Hematopoietic multipotent progenitor cell treated with erythropoietin and hydrocortisone succinate and interleukin-3 and kit ligand, for 6 days (in vitro differentiated cells): Measurements from ENCODE around the gene SULT1A3.
"Not testable (repeated sequence)": the region's sequence is repeated elsewhere in the genome, so short reads cannot be mapped to it uniquely, and the experiment has no call there.

Experiments
- DNase-seq: peaks from one replicate; pipeline ENCODE4 v3.0.0-alpha.2; 2015

The SULT1A3 gene

GRCh38 chr16:30199049-30199448 lies at the start of gene SULT1A3:
Gene SULT1A3 (plus strand): TSS chr16:30199255. CDS start chr16:30200729, 1,474 bp downstream.
- DNase-seq = not testable (repeated sequence)

GRCh38 chr16:30151091-30151490 lies 48.0 kb upstream of the SULT1A3 start:
- no peak for DNase-seq

- no peak for DNase-seq
Observed at GRCh38 chr16:30152517-30152916, 46.5 kb upstream of the SULT1A3 start.

GRCh38 chr16:30155188-30155587 lies 43.9 kb upstream of the SULT1A3 start:
- no peak for DNase-seq

- DNase-seq = no peak
Observed at GRCh38 chr16:30157214-30157613, 41.8 kb upstream of the SULT1A3 start.

GRCh38 chr16:30163538-30163937 lies 35.5 kb upstream of the SULT1A3 start:
- no peak for DNase-seq

GRCh38 chr16:30166202-30166902 lies 32.7 kb upstream of the SULT1A3 start:
- DNase-seq = peak; percentile 80

- DNase-seq = not testable (repeated sequence)
Observed at GRCh38 chr16:30168746-30169145, 30.3 kb upstream of the SULT1A3 start.

GRCh38 chr16:30169416-30169815 lies 29.6 kb upstream of the SULT1A3 start:
- not testable (repeated sequence) for DNase-seq

GRCh38 chr16:30170145-30170544 lies 28.9 kb upstream of the SULT1A3 start:
- DNase-seq = not testable (repeated sequence)

- DNase-seq = no peak
Observed at GRCh38 chr16:30173054-30173453, 26.0 kb upstream of the SULT1A3 start.

- DNase-seq = not testable (repeated sequence)
Observed at GRCh38 chr16:30176876-30177275, 22.2 kb upstream of the SULT1A3 start.

- DNase-seq = no peak
Observed at GRCh38 chr16:30179195-30179594, 19.9 kb upstream of the SULT1A3 start.

- no peak for DNase-seq
Observed at GRCh38 chr16:30179931-30180330, 19.1 kb upstream of the SULT1A3 start.

GRCh38 chr16:30180741-30181140 lies 18.3 kb upstream of the SULT1A3 start:
- no peak for DNase-seq

GRCh38 chr16:30183233-30184095 lies 15.6 kb upstream of the SULT1A3 start, which contains the start of gene CORO1A:
Gene CORO1A (plus strand): TSS chr16:30183602. CDS start chr16:30185210, 1,608 bp downstream.
- DNase-seq = peak; percentile 92

- DNase-seq = peak; percentile 76
Observed at GRCh38 chr16:30184096-30184890, 14.8 kb upstream of the SULT1A3 start.

GRCh38 chr16:30184891-30185682 lies 14.0 kb upstream of the SULT1A3 start:
- DNase-seq = peak; percentile 43

- peak; percentile 84 for DNase-seq
Observed at GRCh38 chr16:30185683-30186421, 13.2 kb upstream of the SULT1A3 start.

- DNase-seq = peak; percentile 49
Observed at GRCh38 chr16:30186444-30186781, 12.6 kb upstream of the SULT1A3 start.

GRCh38 chr16:30186782-30187555 lies 12.1 kb upstream of the SULT1A3 start:
- DNase-seq = peak; percentile 92
